ENCODE data around the gene ANKDD1A.

The ANKDD1A gene

GRCh38 chr15:64878705-64879104 lies 33.0 kb upstream of the ANKDD1A start (continued):
- TF ChIP-seq, protein P1, sequence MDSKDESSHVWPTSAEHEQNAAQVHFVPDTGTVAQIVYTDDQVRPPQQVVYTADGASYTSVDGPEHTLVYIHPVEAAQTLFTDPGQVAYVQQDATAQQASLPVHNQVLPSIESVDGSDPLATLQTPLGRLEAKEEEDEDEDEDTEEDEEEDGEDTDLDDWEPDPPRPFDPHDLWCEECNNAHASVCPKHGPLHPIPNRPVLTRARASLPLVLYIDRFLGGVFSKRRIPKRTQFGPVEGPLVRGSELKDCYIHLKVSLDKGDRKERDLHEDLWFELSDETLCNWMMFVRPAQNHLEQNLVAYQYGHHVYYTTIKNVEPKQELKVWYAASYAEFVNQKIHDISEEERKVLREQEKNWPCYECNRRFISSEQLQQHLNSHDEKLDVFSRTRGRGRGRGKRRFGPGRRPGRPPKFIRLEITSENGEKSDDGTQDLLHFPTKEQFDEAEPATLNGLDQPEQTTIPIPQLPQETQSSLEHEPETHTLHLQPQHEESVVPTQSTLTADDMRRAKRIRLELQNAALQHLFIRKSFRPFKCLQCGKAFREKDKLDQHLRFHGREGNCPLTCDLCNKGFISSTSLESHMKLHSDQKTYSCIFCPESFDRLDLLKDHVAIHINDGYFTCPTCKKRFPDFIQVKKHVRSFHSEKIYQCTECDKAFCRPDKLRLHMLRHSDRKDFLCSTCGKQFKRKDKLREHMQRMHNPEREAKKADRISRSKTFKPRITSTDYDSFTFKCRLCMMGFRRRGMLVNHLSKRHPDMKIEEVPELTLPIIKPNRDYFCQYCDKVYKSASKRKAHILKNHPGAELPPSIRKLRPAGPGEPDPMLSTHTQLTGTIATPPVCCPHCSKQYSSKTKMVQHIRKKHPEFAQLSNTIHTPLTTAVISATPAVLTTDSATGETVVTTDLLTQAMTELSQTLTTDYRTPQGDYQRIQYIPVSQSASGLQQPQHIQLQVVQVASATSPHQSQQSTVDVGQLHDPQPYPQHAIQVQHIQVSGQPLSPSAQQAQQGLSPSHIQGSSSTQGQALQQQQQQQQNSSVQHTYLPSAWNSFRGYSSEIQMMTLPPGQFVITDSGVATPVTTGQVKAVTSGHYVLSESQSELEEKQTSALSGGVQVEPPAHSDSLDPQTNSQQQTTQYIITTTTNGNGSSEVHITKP (tag by site-specific recombination; IDR thresholded peaks at IDR 0.05), result no peak
- TF ChIP-seq ZNF302 (tag by site-specific recombination; IDR thresholded peaks at IDR 0.05; ENCODE audit: low read depth), result no peak
- TF ChIP-seq ZNF114 (tag by site-specific recombination; IDR thresholded peaks at IDR 0.05), result no peak
- TF ChIP-seq GLIS2 (tag by site-specific recombination; IDR thresholded peaks at IDR 0.05), result no peak
- TF ChIP-seq ZNF292 (tag by site-specific recombination; IDR thresholded peaks at IDR 0.05; ENCODE audit: borderline replicate concordance, low read depth), result no peak
- TF ChIP-seq ZFP41 (tag by site-specific recombination; IDR thresholded peaks at IDR 0.05; ENCODE audit: borderline replicate concordance), result no peak
- no peak for TF ChIP-seq ZNF10 (tag by site-specific recombination; IDR thresholded peaks at IDR 0.05)
- TF ChIP-seq ZNF830 (tag by site-specific recombination; IDR thresholded peaks at IDR 0.05; ENCODE audit: low read depth), result no peak
- TF ChIP-seq ZNF223 (tag by site-specific recombination; IDR thresholded peaks at IDR 0.05), result no peak

- Histone ChIP-seq H3K27ac (ENCODE audit: extremely low read depth, low read depth, low read length) (no peak overlapping the region), H3K4me3 (ENCODE audit: low read depth, low read length) (no peak overlapping the region), H3K4me1 (ENCODE audit: control insufficient read depth, insufficient read depth, low read length) (no peaks in the 10 kb centered on the region; the same call in 1 of the 2 replicates), H3K36me3 (ENCODE audit: control insufficient read depth in 2 of 2, insufficient read depth in 1 of 2, low read length in 2 of 2) (no peaks in the 10 kb centered on the region), H3K9me3 (ENCODE audit: control insufficient read depth, insufficient read depth, low read depth, low read length) (no peaks in the 10 kb centered on the region)
- no peak for TF ChIP-seq ZNF24 (tag by site-specific recombination; IDR thresholded peaks at IDR 0.05)
- no peak for TF ChIP-seq SP3 (tag by site-specific recombination; IDR thresholded peaks at IDR 0.05)
- no peak for TF ChIP-seq ZNF670 (tag by site-specific recombination; IDR thresholded peaks at IDR 0.05; ENCODE audit: low read depth)
- TF ChIP-seq, protein P2, sequence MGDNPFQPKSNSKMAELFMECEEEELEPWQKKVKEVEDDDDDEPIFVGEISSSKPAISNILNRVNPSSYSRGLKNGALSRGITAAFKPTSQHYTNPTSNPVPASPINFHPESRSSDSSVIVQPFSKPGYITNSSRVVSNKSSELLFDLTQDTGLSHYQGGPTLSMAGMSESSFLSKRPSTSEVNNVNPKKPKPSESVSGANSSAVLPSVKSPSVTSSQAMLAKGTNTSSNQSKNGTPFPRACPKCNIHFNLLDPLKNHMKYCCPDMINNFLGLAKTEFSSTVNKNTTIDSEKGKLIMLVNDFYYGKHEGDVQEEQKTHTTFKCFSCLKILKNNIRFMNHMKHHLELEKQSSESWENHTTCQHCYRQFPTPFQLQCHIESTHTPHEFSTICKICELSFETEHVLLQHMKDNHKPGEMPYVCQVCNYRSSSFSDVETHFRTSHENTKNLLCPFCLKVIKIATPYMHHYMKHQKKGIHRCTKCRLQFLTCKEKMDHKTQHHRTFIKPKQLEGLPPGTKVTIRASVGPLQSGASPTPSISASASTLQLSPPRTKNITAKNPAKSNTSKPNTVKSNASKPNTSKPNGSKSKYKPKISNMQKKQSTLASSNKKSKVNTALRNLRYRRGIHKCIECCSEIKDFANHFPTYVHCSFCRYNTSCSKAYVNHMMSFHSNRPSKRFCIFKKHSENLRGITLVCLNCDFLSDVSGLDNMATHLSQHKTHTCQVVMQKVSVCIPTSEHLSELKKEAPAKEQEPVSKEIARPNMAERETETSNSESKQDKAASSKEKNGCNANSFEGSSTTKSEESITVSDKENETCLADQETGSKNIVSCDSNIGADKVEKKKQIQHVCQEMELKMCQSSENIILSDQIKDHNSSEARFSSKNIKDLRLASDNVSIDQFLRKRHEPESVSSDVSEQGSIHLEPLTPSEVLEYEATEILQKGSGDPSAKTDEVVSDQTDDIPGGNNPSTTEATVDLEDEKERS (tag by site-specific recombination; IDR thresholded peaks at IDR 0.05), result no peak
- POLR2A ChIA-PET, result interaction anchor here (1.0 kb wide), 1 partner anchor 76 kb away, joined by 3 read pairs; no protein-coding TSS in a partner anchor
- CTCF ChIA-PET, result no interaction called here
These were observed 28.6 kb upstream of the ANKDD1A start for GRCh38 chr15:64883100-64883581.

DNA sequence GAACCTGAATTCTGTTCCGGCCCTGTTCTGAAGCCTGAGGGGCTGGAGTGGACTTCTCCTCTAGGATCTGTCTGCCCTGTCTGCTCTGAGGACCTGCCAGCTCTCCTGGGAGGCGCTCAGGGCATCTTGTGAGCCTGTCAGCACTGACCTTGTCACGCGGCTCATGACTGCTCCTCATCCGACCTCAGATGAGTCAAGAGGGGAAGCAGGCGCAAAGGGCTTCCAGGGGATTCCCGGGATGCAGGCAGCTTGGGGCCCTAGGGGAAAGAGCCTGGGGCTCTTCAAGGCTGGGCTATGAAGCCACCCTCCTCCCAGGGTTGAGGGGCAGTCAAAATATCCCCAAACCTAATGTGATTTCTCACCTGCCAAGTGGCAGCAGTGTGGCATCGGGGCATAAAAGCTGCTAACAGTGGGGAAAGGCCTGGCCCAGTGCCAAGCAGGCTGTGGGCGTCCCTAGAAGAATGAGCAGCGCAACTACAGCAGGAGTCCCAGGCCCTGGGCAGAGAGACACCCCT lies 27.6 kb upstream of the ANKDD1A start:
- CTCF ChIA-PET, result no interaction called here
- POLR2A ChIA-PET, result interaction anchor here (0.5 kb wide), 1 partner anchor 433 kb away, joined by 9 read pairs; no protein-coding TSS in a partner anchor
- no peaks in the 10 kb centered on the region for H3K36me3 ChIP-seq (ENCODE audit: control insufficient read depth in 2 of 2, insufficient read depth in 1 of 2, low read length in 2 of 2)
- no peak overlapping the region for H3K27ac ChIP-seq (ENCODE audit: extremely low read depth, low read depth, low read length)
- no peak overlapping the region for H3K4me3 ChIP-seq (ENCODE audit: low read depth, low read length)
- H3K4me1 ChIP-seq (ENCODE audit: control insufficient read depth, insufficient read depth, low read length), result no peaks in the 10 kb centered on the region; the same call in 1 of the 2 replicates
- no peaks in the 10 kb centered on the region for H3K9me3 ChIP-seq (ENCODE audit: control insufficient read depth, insufficient read depth, low read depth, low read length)
- TF ChIP-seq TRIM28 (IDR thresholded peaks at IDR 0.05; ENCODE audit: borderline replicate concordance, low read length) (no peak), YY1 (tag by site-specific recombination; IDR thresholded peaks at IDR 0.05) (no peak), ZBTB48 (tag by site-specific recombination; IDR thresholded peaks at IDR 0.05) (no peak), ZNF677 (tag by site-specific recombination; IDR thresholded peaks at IDR 0.05) (no peak), ZNF354C (tag by site-specific recombination; IDR thresholded peaks at IDR 0.05; ENCODE audit: borderline replicate concordance, low read depth) (no peak), ZNF37A (tag by site-specific recombination; IDR thresholded peaks at IDR 0.05) (no peak), ZNF138 (tag by site-specific recombination; IDR thresholded peaks at IDR 0.05; ENCODE audit: borderline replicate concordance) (no peak), ZNF324 (tag by site-specific recombination; IDR thresholded peaks at IDR 0.05) (no peak), ZNF433 (tag by site-specific recombination; IDR thresholded peaks at IDR 0.05; ENCODE audit: low read depth) (no peak)
- TF ChIP-seq, protein P3, sequence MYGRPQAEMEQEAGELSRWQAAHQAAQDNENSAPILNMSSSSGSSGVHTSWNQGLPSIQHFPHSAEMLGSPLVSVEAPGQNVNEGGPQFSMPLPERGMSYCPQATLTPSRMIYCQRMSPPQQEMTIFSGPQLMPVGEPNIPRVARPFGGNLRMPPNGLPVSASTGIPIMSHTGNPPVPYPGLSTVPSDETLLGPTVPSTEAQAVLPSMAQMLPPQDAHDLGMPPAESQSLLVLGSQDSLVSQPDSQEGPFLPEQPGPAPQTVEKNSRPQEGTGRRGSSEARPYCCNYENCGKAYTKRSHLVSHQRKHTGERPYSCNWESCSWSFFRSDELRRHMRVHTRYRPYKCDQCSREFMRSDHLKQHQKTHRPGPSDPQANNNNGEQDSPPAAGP (tag by site-specific recombination; IDR thresholded peaks at IDR 0.05), result no peak
- TF ChIP-seq, protein P2 (tag by site-specific recombination; IDR thresholded peaks at IDR 0.05), result no peak

Measured in HEK293 (cell line).